Measurements from ENCODE around the gene GPR78.

DNA sequence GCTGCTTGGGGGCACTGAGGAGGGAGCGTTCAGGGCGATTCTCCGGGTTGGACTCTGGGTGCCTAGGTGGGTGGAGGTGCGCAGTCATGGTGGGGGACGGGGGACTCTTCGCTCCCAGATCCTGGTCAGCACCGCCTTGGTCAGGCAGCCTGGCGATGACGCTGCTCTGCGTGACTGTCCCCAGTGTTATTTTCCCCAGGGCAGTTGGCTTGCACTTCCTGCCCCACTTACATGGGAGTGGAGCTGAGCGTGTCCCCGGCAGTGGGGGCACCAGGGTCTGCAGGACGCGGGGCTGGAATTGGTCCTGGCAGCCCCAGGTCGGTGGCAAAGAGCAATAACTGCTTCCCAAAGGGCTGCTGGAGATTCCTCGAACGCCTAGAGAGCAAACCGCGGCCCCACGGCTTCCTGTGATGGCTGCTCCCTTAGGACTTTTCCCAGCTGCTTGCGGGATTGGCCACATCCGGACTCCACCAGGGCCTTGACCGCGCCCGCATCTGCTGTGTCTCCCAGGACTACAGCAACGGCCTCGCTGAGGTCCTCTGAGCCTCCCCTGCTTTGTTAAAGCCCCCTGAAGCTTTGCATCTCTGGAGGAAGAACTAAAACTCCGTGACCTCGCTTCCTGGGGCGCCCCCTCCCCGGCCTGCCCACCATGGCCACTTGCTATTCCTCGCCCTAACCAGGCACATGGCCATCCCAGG lies 35.3 kb upstream of the GPR78 start:
- TF ChIP-seq, protein P1, sequence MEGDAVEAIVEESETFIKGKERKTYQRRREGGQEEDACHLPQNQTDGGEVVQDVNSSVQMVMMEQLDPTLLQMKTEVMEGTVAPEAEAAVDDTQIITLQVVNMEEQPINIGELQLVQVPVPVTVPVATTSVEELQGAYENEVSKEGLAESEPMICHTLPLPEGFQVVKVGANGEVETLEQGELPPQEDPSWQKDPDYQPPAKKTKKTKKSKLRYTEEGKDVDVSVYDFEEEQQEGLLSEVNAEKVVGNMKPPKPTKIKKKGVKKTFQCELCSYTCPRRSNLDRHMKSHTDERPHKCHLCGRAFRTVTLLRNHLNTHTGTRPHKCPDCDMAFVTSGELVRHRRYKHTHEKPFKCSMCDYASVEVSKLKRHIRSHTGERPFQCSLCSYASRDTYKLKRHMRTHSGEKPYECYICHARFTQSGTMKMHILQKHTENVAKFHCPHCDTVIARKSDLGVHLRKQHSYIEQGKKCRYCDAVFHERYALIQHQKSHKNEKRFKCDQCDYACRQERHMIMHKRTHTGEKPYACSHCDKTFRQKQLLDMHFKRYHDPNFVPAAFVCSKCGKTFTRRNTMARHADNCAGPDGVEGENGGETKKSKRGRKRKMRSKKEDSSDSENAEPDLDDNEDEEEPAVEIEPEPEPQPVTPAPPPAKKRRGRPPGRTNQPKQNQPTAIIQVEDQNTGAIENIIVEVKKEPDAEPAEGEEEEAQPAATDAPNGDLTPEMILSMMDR (IDR thresholded peaks at IDR 0.05) = no peak
- TF ChIP-seq EZH2 (IDR thresholded peaks at IDR 0.05) (no peak), EZH2phosphoT487 (IDR thresholded peaks at IDR 0.05) (no peak)

Measured in neural progenitor cell (in vitro differentiated cells).